Activated T-cell treated with anti-CD3 and anti-CD28 coated beads for 4 hours (primary cell): Measurements from ENCODE around the gene RABAC1.

Experiments used
- DNase-seq: peaks from one replicate; pipeline ENCODE4 v3.0.0-alpha.2; 2020

Gene RABAC1

DNA sequence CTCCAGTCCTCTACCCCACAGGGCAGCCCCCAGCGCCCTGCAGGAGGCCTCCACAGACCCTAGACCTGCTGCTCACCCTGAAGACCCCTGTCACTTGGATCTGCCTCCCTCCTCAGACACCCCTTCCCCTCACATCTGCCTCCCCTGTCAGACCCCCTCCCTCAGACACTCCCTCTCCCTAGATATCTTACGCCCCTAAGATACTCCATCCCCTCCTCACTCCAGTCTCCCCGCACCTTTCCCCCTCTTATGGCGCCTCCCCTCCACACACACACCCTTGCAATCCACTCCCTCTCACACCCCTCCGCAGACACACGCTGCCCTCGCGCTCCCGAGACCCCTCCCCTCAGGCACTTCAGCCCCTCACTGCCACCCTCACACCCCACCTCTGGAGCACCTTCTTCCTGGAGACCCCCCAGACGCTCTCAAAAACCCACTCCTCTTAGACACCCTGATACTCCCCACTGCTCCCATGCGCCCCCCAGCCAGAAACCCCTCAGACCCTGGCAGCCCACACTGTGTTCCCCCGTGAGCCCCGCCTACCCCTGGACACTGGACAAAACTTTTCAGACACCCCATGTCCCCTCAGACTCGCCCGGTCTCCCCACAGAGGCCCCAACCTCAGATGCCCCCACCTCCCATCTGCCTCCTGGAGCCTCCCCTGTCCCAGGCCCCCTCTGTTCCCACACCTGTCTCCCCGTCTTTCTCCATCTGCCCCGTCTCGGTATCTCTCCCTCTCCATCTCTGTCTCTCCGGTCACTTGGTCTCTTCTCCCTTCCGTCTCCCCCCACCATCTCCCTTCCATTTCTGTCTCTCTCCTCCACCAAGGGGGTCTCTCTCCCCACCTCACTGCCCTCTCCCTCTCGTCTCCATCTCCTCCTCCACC lies 45.3 kb downstream of the RABAC1 start:
- DNase-seq = no peak

DNA sequence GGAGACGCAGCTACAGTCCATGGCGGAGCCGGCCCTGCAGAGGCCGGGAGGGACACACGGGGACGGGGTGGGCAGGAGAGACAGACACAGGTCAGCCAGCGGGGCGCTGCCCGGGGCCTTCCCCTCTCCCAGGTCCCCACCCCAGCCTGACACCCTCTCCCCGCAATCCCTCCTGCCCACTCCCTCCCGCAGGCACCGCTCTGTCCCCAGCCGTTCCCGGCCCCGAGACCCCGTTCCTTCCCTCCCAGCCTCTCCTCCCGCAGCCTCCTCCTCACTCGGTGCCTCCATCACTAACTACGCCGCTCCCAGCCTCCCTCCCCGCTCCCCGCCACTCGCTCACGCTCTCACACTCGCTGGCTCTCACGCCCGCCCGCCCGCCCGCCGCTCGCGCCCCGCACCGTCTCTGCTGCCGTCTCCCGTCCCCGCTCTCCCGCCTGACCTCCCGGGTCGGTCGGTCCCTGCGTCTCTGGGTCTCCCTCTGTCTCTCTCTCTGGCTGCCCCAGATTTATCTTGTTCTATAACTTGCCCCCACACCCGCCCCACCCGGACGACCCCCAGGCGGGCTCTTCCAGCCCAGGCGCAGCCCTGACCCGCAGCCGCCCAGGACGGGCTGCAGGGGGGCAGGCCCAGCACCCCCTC lies 46.1 kb downstream of the RABAC1 start:
- DNase-seq = no peak

DNA sequence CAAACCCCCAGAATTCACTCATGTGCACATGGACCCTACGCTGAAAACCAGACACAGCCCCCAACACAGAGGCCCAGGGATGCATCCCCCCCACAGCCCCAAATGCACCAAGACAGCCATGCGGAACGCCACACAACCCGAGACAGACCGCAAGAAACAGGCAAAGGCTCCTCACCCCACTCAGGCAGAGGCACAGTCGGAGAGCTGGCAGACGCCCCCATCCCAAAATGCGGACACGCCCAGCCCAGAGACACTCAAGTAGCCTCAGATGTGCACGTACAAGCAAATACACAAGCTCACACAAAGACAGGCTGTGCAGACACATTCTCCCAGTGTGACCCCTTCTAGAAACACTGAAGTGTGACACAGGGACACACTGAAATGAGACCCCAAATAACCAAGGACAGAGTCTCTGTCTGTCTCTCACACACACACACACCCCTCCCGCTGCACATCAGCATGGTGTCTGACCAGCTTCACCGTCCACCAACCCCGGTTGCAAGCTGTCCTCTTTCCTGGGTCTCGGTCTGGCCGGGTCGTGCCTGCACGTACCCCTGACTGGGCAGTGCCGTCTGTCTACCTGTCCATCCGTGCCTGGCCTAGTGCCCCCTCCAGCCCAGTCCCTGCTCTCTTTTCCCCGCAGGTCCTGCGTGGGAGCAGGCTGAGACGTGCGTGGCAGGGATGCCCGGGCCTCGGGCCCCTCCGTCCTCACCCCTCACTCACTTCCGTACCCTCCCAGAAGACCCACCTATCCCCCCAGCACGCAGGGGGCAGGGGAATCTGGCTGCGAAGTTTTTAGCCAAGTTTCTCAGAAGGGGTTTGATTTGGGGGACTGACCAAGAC lies 47.0 kb downstream of the RABAC1 start:
- no peak for DNase-seq

DNA sequence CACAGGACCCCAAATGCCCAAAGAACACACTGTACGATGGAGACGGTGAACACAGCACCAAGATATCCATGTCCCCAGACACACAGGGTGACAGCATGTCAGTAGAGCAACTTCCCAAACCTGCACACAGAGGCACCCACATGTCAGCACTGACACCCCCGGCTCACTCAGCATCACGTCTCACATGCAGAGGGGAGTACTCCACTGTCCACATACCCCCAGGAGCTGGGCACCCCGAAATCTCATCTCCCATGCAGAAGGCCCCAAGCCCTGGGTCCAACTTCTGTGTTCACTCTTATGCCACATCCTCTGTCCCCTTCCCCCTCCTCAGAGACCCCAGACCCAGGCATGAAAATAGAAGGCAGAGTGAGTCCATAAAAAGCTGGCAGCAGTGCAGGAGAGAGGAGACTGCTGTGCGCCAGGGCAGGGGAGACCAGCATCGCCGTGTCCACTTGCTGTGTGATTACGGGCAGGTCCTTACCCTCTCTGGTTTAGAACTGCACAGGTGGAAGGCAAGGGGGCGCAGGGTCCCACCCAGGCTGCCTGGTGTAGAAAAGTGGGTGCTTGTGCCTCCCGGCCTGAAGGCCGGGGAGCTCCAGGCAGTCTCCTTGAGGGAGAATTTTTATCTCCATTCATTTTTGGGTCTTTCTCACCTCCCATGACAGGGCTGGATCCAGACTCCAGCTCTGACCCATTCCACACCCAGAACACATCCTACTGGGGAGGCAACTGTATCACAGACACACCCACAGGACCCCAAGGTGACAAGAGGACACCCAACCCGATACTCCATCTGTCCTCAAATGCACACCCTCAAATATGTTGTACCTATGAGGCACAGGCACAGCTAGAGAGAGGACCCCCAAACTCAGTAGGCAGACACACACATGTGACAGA lies 47.9 kb downstream of the RABAC1 start:
- DNase-seq = no peak

DNA sequence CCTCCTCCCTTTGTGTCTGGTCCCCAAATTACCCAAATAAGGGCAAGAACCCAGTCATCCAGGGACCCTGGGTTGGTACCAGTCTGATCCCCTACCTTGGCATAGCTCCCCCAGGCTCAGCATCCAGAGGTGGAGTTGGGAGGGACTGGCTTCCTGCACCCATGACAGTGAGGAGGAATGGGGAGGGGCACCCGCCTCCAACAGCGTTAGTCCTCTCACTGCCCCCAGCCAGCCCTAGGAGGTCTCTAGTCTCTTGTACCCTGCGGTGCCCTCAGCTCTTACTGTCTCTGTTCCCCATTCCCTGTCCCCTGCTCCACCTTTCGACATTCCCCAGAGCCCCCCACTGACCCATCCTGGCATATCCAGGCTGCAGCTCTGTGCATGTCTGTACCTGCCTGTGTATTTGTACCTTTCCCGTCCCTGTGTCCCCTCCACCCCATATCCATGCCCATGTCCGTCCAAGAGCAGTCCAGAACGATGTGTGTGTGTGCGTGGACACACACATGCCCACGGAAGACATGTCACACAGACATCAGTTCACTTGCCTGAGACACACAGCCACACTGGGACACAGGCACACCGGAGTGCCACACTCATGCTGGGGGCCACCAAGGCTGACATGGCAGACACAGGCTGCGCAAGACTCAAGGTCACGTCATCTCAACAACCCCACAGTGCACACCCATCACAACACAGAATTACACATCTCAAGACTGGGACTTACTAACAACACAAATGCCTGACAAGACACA lies 48.7 kb downstream of the RABAC1 start:
- DNase-seq = no peak

DNA sequence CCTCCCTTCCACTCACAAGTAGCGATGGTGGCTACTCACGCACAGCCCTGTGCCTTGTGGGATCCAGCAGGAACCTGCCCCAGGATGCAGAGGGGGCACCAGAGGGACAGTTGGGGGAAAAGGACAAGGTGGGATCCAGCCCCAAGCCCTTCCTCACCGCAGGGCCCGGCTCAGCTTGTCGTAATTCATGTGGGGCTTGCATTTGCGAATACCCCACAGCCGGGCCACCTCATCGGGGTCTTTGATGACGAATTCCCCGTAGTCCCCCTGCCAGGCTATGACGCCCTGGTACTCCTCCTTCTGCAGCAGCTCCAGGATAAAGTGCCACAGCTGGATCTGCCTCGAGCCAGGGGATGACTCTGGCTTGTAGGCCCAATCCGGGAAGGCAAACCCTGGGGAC lies 49.4 kb downstream of the RABAC1 start:
- no peak for DNase-seq

DNA sequence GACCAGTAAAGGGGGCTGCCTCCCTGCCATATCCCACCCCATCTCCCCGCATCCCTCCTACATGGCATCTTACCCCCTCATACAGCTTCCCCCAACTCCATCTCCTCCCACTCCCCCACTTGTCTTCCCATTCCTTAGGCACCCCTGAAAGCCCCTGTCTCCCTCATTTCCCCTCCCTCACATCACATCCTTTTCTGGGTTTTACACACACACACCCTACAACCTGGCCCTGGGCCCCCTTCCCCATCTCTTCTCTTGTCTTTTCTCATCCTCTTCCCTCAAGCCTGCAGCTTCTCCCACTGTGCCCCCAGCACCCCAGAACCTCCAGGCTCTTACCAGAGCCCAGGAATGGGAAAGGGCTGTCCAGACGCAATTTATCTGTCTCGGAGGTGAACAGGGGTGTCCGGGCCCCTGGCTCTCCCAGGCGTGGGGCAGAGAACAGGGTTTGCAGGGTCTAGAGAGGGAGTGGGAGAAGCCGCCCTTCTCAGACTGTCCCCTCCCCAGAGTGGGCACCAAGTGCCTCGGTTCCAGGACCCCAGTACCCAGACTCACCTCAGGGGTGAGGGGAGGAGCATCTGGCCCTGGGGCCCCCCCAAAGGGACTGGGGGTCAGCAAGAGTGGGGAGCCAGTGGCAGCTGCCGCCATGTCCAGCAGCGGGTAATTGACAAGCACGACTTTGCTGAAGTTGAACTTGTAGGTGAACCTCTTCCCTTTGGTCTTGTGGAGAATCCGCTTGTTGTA lies 50.2 kb downstream of the RABAC1 start:
- no peak for DNase-seq

DNA sequence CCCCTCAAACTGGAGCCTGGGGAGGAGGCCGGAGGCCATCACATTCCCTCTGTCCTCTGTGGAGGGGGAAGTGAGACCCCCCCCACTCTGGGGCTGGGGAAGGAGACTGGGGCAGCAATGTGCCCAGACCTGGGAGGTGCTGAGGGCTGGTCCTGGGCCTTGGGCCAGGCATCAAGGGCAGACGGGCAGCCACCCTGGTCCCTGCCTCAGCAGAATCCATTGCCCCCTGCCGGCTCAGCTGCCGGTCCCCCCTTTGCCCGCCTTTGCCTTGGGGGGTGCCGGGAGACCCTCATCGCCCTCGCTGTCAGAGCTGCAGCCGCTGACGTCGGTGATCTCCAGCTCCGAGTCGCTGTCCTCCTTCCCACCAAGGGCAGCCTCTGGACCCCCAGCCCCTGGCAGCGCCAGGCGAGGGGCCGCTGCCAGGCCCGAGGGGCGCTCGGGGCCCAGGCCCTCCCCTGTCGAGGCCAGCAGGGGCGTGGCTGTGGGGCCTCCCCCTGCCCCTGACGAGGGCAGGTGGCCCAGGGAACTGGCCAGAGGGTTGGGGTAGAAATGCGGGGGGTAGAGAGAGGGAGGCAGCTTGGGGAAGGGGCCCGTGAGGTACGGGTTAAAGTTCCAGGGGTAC lies 51.0 kb downstream of the RABAC1 start:
- DNase-seq = no peak

DNA sequence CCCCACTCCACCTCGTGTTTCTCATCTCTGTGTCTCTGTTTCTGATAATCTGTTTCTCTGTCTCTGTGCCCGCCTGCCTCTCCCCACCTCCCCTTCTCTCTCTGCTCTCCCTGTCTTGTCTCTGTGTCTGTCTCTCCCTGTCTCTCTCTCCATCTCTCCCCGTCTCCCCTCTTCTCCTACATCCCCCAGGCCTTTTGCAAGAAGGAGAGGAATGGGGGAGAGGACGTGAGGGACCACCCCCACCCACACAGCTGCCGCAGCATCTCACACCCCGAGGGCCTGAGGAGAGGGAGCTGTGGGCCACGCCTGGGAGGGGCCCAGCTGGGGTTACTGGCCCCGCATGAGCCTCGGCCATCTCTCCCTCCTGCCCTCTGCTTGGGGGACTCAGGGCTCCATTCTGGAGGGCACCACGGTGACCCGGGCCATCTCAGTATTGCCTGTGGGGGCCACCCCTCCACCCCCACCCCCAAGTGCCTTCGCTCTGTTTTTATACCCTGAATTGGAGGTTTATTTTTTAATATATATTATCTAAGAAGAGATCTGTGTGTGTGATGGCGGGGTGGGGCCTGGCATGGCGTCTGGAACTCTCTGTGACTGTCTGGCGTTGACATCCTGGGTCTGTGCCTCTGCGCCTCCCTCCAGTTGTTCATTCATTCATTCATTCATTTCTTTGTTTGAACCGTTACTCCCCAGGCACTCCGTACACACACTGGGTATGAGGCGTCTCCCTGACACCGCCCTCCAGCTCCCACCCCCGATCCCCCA lies 52.0 kb downstream of the RABAC1 start:
- no peak for DNase-seq
